ENCODE measurements around the gene ABTB2. TPM values are rescaled to one million over a fixed set of nuclear protein-coding genes. Genes with fewer than 3 reads are reported as not detected.
"Not testable (repeated sequence)": the region's sequence is repeated elsewhere in the genome, so short reads cannot be mapped to it uniquely, and the experiment has no call there.

Gene ABTB2
- total and polyA plus RNA-seq, 9 of the 15 experiments (the other 6 are each of a cell fraction or from before 2014, with no cell fraction given) = 0.03 to 0.18 (median 0.12) TPM; not detected in 2

- Histone ChIP-seq H2AFZ (ENCODE audit: low read depth, low read length) (no peak overlapping the region), H4K20me1 (replicated peaks; ENCODE audit: control insufficient read depth, insufficient read depth, low read length) (no peaks in the 10 kb centered on the region), H3K9ac (ENCODE audit: insufficient read depth in 1 of 2, low read depth in 2 of 2, low read length in 2 of 2) (no peak overlapping the region), H3K9me3 (replicated peaks; ENCODE audit: control insufficient read depth, insufficient read depth, low read depth, low read length) (no peaks in the 10 kb centered on the region), H3K4me2 (ENCODE audit: insufficient read depth, low read length) (no peak overlapping the region), H3K4me1 (replicated peaks in 1 of 2; ENCODE audit: control insufficient read depth in 2 of 2, insufficient read depth in 2 of 2, low read length in 2 of 2) (no peaks in the 10 kb centered on the region), H3K4me3 (no peak overlapping the region), H3K9me1 (ENCODE audit: control insufficient read depth, insufficient read depth, low read length) (no peaks in the 10 kb centered on the region), H3K27me3 (ENCODE audit: control insufficient read depth in 2 of 2, insufficient read depth in 2 of 2, low read length in 2 of 2) (no peaks in the 10 kb centered on the region; a peak in 1 of 5 replicates), H3K27ac (ENCODE audit: extremely low read depth, low read depth, low read length) (no peak overlapping the region), H3K36me3 (ENCODE audit: control insufficient read depth, insufficient read depth, low read length) (no peaks in the 10 kb centered on the region), H3K79me2 (ENCODE audit: control insufficient read depth, insufficient read depth, low read length) (no peaks in the 10 kb centered on the region)
- TF ChIP-seq HCFC1 (IDR thresholded peaks at IDR 0.05; ENCODE audit: low read depth, low read length) (no peak), ARID3B (CRISPR knock-in tag; IDR thresholded peaks at IDR 0.05; ENCODE audit: borderline replicate concordance) (no peak), FOXO4 (CRISPR knock-in tag; IDR thresholded peaks at IDR 0.05) (no peak), SREBF2 (CRISPR knock-in tag; IDR thresholded peaks at IDR 0.05) (no peak), ZNF586 (CRISPR knock-in tag; conservative IDR thresholded peaks at IDR 0.05) (no peak), RAD51 (IDR thresholded peaks at IDR 0.05; ENCODE audit: borderline replicate concordance, low read depth) (no peak), ZFP36 (IDR thresholded peaks at IDR 0.05; ENCODE audit: low read depth, low read length, partially characterized antibody) (no peak), SMAD3 (CRISPR knock-in tag; conservative IDR thresholded peaks at IDR 0.05) (no peak)
- intact Hi-C loops (cut with micrococcal nuclease) = no loop called here
- in situ Hi-C loops (cut with MboI) = no loop called here
- ChIA-PET CTCF (ENCODE audit: low intra/inter-chr PET ratio) (no interaction called here), POLR2A (interaction anchor here (1.1 kb wide), 1 partner anchor 11 kb away, joined by 3 read pairs; no protein-coding TSS in a partner anchor)
- ATAC-seq (no peak), DNase-seq (ENCODE audit: extremely low read depth in 1 of 4, low spot score in 3 of 4) (no peak), FAIRE-seq (no peak)
- 30% methylated on average over 1 of the region's 1 CpG for WGBS (ENCODE audit: insufficient coverage, low coverage, missing lambda C conversion rate)
- BruUV-seq (replicated peaks) = no TSS peak
Measured at GRCh38 chr11:34387653-34388052, 29.8 kb upstream of the ABTB2 start.

- H3K9me3 ChIP-seq (replicated peaks; ENCODE audit: control insufficient read depth, insufficient read depth, low read depth, low read length); H3K4me2 ChIP-seq (ENCODE audit: insufficient read depth, low read length); H3K27me3 ChIP-seq (ENCODE audit: control insufficient read depth in 2 of 2, insufficient read depth in 2 of 2, low read length in 2 of 2); intact Hi-C loops (cut with micrococcal nuclease); BruUV-seq (replicated peaks); H2AFZ ChIP-seq (ENCODE audit: low read depth, low read length); H3K4me3 ChIP-seq; FAIRE-seq; H3K9ac ChIP-seq (ENCODE audit: insufficient read depth in 1 of 2, low read depth in 2 of 2, low read length in 2 of 2); H3K27ac ChIP-seq (ENCODE audit: extremely low read depth, low read depth, low read length); DNase-seq (ENCODE audit: extremely low read depth in 1 of 4, low spot score in 3 of 4); H3K79me2 ChIP-seq (ENCODE audit: control insufficient read depth, insufficient read depth, low read length); in situ Hi-C loops (cut with MboI); H3K9me1 ChIP-seq (ENCODE audit: control insufficient read depth, insufficient read depth, low read length); H3K4me1 ChIP-seq (replicated peaks in 1 of 2; ENCODE audit: control insufficient read depth in 2 of 2, insufficient read depth in 2 of 2, low read length in 2 of 2); ATAC-seq; CTCF ChIA-PET (ENCODE audit: low intra/inter-chr PET ratio); H4K20me1 ChIP-seq (replicated peaks; ENCODE audit: control insufficient read depth, insufficient read depth, low read length); H3K36me3 ChIP-seq (ENCODE audit: control insufficient read depth, insufficient read depth, low read length): not testable (repeated sequence)
- POLR2A ChIA-PET = interaction anchor here (0.8 to 1.3 kb wide), 2 partner anchors 15 to 18 kb away, joined by 3 read pairs; no protein-coding TSS in a partner anchor
- 64% methylated on average over 2 of the region's 2 CpGs for WGBS (ENCODE audit: insufficient coverage, low coverage, missing lambda C conversion rate)
Measured at GRCh38 chr11:34386356-34386755, 28.5 kb upstream of the ABTB2 start.

Measured in K562 (cell line).